ENCODE measurements around the gene KIRREL3.
A peak's percentile ranks its signal among the peaks of the same experiment; 100 is the strongest.

KIRREL3 gene

DNA sequence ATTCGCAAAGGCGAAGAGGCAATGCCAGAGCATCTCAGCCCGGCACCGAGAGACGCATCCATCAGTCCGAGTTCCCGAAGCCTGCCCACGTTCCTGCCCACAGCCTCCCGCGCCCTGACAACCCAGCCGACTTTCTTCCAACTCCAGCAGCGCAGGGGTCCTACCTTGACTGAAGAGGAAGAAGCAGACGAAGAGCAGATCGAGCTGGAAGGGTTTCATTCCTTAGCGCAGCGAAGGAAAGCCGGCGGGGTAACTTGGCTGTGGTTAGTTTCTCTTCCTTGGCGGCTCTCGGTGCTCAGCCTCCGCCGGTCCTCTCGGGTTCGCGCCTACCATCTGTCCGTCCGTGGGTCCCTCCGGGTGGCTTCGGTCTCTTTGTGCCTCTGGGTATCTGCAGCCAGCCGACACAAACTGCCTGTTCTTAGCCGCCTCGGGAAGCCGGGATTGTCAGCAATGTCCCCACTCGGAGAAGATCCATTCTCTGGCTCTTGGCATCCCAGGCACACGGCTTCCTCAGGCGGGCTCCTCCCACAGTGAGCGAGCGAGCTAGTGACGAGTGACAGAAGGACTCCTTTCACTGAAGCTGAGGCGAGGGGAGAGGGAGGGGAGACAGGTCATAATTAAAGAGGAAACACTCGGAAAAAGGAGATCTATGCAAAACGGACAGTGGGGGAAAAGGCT, at the start of gene KIRREL3:
TSS of gene KIRREL3 (minus strand) at position 480 of the 678 bp plus-strand sequence.
- peak; percentile 74 for DNase-seq

DNA sequence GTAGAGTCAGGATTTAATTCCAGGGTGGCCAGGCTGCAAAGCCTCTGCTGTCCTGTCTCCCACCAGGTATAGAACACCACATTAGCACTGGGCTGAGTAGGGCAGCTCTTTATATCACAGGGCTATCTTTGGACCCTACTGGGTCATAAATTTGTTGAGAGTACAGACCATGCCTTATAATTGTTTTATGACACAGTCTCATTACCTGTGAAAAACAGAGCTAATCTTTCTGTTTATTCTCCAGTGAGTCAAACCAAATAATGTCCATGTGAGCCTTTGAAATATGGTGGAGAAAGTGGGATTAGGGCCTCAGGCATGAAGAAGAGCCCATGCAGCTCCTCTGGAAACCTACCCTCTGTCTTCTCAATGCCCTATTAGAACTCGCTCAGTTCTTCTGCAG, 49.6 kb upstream of the KIRREL3 start:
- DNase-seq, result no peak

DNA sequence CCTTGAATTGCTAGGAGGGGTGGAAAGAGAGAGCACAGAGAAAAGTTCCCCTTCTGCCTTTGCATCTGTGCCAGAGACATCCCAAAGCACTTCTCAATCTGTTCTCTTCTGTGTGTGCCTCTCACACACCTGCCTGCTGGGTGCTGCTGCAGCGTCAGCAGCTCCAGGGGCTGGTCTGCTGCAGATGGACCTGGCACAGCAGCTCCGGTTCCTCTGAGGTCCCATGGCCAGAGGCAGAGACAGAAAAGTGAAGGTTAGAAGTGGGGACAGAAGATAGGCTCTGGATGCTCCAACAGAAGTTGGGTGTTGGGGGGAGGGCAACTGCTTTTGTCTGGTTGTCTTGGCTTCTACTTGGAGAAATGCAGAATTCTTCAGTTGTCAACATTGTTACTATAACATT, 48.9 kb upstream of the KIRREL3 start:
- no peak for DNase-seq

DNA sequence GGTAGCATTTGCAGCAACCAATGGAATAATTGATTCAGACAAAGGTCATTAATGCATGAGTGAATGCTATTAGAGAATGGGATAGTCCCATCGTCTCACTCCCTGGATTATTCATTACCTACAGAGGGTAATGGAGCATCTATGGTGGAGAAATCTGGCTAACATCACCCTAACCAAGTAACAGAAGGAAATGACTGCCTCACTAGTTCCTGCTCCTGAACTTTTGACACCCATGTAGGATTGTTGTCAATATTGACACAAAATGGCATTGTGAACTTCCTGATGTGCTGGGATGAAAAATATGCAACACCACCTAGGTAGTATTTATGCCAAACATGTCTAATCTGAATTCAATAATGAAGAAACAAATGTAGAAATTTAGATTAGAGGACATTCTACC, 44.0 kb upstream of the KIRREL3 start:
- no peak for DNase-seq

DNA sequence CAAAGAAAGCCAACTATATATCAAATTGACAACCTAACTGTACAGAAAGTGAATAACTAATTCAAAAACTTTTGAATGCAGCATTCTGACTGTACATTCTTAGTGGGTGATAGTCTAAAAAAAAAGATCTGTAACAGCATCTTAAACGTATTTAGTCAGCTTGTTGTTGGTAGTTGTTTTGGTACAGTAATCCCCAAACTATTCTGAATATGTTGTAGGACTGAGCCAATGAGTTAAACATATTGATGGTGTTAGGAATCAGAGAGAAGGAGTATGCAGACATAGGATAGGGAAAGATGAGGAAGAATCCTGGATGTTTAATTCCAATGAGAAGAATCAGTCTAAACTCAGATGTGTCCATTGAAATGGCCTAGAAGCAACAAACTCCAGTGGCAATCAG, 41.9 kb upstream of the KIRREL3 start:
- DNase-seq, result no peak

DNA sequence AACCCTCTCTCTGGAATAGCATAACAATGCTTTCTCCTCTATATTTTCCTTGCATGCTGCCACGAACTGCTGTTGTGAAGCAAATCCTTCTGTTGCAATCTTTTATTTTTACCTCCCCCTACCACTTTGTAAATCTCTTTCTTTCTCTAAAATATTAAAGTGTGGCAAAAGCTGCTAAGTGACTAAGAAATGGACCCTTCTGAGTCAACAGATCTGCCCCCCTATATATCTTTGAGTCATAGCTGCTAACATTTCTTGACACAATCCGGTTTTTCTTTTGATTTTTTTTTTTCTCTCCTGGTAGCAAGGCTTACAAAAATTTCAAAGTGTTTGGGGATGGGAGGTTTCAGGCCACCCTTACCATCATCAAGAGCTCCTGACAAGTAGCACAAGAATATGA, 39.0 kb upstream of the KIRREL3 start:
- DNase-seq, result no peak

DNA sequence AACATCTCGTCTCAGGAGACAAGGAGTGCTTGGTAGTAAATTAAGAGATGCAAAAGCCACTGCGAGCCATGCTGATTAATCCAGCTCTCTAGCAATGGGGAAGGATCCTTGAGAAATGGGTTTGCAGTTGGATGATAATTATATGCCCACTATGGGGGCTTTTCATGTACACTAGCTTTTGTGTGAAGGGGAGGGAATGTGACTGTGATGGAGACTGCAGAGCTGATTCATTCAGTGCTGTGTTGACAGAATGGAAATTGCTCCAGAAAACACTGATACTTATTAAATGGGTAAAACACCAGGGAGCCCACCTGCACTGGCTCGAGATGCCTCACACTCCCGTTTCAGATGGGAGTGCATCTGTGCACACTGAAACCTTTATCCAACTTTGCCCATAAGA, 37.0 kb upstream of the KIRREL3 start:
- peak; percentile 70 for DNase-seq

DNA sequence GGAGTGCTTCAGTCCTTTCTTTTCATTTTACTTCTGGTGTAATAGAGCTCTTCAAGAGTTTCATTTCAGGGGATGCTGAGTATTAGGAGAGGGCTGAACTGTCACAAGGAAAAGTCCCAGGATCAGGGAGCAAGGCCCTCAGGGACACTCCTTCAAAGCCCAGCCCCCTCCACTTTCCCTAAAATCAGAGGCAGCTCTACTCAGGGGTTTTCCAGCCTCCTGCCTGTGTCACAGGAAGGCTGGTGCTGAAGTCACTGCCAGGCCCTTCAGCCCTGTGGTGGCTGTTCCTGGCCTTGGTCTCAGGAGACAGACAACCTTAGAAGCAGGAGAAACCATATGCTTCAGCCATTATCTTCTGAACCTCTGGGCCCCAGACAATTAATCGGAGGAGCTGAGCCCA, 36.4 kb upstream of the KIRREL3 start:
- DNase-seq, result no peak

DNA sequence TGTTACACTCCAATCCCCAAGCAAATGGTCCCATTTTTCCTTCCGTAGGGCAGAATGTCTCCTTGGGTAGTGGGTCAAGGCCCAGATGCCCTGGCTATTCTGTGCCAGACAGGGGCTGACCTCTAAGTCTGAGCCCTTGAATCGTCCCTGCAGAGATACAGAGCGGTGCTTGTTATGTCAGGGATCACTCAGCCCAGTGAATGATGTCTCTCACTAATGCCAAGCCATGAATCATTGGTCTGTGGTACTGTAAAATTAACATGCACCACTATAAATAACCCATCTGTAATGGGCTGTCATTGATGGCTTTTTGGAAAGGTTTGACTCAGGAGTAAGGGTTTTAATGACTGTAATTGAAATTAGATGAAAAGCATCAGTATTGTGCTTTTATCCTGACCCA, 35.3 kb upstream of the KIRREL3 start:
- no peak for DNase-seq

DNA sequence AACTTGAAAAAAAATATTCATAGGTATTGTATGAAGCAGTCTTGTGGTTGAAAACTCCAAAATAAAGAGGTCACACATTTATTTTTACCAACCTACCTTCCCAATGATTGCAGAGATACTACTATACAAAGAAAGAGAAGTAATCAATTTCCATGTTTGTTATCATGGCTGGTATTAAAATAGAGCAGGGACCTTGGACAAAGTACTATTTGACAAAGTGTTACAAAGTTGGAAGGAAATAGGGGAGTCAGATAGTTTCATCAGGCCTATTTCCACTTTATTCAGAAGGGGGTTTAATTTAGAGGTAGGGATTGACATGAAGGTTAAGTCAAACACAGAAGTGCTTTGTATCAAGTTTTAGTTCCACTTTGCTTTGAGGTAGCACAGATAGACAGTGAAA, 34.4 kb upstream of the KIRREL3 start:
- DNase-seq, result no peak

DNA sequence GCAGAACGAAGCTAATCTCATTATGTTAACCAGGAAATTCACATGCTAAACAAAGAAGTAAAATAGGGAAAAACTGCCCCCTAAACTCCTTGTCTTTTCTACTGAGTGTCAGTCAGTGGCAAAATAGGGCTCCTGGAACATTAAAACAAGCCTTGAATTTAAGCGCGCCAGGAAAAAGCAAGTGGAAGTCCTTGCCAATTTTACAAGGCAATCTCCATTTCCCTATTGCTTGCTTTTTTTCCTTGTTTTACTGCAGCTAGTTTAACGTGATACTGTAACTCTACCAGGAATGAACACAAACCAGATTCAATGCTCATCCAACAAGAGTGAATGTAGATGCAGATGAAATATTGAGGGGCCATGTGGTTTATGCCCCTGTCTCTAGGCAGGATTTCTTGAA, 28.1 kb upstream of the KIRREL3 start:
- DNase-seq, result no peak

DNA sequence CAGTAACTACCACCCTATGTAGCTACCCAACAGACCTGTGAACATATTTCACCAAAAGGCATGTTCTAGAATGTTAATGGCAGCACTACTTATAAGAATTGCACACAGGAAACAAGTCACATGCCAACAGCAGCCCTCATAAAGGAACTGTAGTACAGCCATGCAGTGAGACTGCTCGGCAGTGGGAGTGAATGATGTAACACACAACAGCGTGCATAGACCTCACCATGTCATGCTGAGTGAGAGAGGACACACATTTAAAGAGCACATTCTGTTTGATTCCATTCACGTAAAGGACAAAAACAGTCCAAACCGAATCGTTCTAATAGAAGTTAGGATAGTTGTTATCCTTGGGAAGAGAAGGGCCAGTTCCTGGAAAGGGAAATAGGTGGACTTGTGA, 27.2 kb upstream of the KIRREL3 start:
- no peak for DNase-seq

DNA sequence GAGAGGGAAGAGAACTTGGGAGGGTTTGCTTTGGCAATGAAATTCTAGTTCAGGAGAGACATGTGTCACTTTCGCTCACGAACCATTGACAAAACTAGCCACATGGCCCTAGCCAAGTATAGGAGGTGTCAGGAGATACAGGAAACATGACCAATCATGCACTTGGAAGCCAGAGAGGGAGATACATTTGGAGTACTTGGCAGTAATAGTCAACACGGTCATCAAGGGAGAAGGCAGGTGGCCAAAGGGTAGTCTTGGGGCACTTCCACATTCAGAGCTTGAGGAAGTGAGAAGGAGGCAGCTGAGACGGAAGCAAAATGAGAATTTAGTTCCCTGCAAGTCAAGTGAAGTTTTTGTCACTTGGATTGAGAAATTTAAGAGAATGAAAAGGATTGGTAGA, 26.4 kb upstream of the KIRREL3 start:
- DNase-seq, result no peak

DNA sequence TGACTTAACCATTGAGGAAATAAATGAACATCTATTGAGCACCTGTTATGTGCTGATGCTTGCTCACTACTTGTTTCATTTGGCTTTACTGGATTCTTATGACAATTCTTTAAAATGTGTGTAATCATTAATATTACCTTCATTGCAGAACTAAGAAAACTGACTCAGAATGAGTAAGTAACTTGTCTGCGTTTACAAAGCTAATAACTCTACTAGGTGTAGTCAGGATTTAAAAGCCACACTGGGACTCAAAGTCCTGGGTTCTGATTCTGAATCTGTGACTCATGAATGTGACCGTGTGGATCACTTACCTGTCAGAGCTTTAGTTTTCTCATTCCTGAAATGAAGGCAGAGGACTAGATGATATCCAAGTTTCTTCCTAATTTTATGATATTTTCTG, 23.4 kb upstream of the KIRREL3 start:
- DNase-seq, result no peak

DNA sequence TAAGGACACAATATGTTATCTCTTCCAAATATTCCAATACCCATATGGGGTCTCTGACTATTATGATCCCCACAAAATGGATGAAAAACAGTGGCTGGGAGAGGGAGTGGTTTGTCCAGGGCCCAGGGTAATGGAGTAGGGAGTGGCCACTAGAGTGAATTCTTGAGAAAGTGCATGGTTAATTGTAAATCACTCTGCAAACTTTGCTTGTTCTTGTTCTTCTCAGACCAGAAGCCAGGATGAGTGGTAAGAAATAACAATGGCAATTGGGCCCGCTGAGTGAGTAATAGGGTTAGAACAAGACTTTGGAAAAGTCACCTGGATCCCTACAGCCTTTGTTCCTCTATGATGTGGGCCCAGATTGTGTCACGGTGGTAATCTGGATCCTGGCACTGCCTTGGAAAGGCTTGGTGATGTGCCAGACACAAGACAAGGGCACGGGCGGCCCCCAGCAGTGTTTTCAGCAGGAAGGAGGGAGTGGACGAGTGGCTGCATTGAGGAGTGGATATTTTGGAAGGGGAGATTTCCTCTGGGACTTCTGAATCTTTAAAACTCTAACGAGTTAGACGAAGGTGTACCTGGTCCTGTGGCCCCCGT, 18.2 kb upstream of the KIRREL3 start:
- no peak for DNase-seq

DNA sequence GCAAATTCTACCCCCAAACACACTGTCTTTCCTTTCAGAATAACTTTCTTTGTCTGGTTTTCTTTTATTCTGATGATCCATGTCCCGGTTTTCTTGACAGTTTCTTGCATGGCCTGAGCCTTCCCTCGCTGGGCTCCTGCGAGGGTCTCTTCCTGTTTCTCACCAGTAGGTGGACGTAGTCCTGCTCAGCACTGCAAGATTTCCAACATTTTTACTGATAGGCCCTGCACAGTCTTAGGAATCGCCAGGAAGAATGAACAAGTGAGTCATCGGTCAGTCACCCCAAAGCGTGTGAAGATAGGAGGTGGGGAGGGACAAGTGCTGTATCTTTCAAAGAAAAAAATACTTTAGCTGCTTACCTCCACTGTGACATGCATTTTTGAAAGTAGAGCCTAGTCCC, 16.9 kb upstream of the KIRREL3 start:
- DNase-seq, result no peak

DNA sequence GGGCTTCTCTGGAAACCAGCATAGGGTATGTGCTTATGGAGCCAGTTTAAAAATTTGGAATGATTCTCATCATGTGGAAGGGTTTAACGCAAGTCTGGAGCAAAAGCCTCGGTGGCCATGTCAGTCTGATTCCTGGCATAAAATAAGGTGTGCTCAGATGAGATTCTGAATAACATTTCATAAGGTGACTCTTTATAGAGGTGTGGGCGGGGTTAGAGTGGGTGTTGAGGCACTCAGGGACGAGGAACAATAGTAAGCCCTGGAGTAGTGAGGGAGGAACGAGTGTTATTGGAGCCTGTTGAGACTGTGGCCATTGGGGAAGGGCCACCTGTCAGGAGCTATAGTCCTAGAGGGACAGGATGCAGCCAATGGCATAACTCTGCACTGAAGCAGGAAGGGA, 13.0 kb upstream of the KIRREL3 start:
- no peak for DNase-seq

DNA sequence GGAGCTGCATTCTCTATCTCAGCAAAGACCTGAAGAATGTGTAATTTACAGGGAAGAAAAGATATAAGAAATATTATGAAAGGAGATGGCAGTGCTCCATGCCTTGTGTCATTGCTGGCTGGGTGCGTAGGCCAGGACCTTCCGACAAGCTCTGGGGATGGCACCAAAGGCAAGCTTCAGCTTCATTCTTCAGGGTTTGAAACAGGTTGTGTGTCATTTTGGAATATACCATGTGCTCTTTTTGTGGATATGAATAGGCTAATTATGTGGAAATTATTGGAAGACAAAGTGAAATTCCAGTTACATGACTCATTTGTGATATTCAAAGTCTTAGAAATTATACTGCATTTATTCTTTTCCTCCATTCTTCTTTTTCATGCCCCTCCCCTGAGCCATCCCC, 5.7 kb upstream of the KIRREL3 start:
- no peak for DNase-seq

DNA sequence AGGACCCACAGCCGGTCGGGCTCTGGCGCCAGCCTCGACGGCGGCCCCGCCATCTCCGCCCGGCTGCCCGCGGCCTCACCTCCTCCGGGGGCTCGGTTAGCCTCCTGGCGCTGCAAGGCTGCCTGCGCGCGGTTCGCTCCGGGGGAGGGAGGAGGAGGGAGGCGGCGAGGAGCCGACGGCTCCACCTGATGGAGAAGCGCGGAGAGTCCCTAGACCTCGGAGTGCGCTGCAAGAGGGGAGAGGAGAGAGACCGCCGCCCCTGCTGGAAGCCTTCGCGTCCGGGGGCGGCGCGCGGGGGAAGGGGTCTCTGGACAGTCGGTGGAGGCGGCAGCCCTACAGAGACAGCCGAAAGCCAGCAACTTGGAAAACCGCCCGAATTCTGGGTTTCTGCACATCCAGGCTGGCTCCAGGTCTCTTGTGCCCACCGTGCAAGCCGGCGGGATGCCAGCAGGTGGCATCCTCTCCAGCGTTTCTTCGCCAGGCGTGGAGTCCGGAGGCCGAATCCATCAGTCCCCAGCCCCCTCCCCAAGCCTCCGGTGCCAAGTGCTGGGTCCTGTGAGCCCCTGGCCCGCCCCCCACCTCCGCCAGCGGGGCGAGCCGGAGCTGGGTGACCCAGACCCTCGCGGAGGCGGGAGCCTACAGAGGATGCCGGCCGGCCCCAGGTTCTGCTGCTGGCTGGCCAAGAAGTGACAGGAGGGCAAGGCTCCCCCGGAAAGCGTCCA, 2.9 kb upstream of the KIRREL3 start:
- peak; percentile 83 for DNase-seq

DNA sequence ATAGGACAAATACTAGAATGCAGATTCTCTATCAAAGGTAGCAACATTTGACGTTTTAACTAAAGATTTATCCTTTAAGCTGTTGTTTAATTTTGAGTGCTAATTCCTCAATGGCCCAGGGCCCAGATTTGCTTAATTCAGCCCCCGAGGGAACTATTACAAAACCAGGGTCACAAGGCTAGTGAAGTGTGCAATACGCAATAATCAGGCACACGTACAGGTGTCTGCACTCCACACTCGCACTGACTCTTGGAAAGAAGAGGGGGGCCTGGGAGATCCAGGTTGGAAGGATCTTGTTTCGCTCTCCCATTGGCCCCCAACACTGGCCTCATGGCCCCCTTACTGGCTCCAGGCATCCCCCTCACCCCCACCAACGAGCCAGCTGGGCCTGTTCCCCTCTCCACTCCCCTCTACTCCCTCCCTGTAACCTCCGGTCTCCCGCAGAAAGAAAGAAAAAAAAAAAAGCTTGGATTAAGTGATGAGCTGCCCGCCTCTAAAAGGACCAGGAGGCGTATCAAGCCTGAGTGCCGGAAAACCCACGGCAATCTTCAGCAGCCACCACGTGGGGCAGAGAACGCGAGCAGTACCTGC, 2.2 kb upstream of the KIRREL3 start:
- DNase-seq, result peak; percentile 60

DNA sequence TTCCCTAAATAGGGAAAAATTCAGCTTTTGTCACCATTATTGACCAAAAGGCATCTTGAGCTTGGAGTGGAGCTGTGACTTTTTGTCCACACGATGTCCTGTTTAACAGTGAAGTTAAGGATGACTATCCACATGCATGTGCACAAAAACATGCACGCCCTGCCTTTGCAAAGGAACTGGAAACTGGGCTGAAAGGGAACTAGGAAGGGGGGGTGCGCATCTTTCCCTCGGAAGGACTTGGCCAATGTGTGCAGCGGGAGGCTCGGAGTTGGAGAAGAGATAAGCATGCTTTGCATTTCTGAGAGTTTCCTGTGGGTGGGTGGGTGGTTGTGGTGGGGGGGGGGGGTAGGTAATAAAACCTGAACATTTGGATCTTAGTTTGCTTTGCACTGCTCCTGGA, 411 bp upstream of the KIRREL3 start:
- peak; percentile 39 for DNase-seq

DNA sequence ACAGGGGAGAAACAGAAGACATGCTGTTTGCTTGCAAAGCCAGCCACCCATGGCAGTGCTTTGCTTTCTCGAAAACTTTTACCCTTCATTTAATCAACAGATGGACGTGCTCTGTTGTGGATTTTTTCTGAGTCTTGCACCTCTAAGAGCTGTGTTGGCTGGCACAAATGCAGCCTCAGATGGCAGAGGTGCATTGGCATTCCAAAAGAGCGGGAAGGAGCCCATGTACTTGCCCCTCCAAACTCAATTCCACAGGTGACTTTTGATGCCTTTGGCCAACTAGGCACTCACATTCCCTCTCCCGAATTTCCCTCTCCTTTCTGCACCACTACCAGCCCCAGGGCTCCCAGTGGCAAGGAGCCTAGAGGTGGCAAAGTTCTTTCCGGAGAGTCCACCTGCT, 1.2 kb downstream of the KIRREL3 start:
- peak; percentile 16 for DNase-seq

DNA sequence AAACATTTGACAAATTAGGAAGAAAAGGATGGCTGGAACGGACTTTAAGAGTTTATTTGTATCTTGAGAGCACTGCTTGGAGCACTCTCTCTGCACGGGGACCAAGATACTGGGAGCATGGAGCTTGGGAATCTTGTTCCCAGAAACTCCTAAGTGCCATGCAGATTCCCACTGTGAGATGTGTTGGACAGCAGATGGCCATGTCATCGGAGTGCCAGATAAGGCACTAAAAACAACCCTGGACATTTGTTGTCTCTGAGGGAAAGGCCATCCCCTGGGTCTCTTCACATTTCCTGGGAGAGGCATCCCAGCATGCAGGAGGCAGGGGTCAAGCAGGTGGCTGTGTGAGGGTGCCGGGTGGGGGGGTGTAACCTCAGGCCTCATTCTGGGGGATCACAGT, 2.9 kb downstream of the KIRREL3 start:
- DNase-seq, result no peak

DNA sequence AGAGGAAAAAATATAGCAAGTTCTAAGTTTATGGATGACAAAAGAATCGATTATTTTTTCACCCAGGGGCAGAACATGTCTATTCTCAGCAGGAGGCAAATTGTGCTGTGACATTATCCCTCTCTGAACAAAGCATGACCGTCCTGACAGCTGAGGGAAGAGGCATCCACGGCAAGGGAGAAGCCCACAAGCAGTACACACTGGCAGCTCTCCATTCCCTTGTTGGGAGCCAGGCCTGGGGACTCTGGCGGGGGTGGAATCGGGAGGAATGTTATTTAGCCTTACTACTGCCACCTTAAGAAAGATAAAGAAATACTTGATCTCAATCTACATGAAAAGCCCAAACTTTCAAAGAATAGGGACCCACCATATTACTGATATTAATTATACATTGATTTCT, 3.4 kb downstream of the KIRREL3 start:
- DNase-seq, result peak; percentile 62
